GM23338 (cell line): Measurements from ENCODE around the gene CDHR2. TPM values are rescaled to one million over a fixed set of nuclear protein-coding genes. Genes with fewer than 3 reads are reported as not detected.

Experiments
- ATAC-seq: fragments of 200-7000 bp; cut with Tn5 transposase; 3 replicates; pipeline ENCODE4 v1.9.1; 2020
- DNase-seq: peaks from one replicate; pipeline ENCODE4 v3.0.0-alpha.2; 2015; ENCODE audit warnings: low spot score
- H2AFZ ChIP-seq: fragments of 200-600 bp; sonication (generic); 2 replicates; pipeline ENCODE4 v1.8.0; 2016; ENCODE audit warnings: antibody characterized with exemption, mild to moderate bottlenecking, moderate library complexity
- H3F3A ChIP-seq: fragments of 200-600 bp; sonication (generic); replicated peaks from 2 replicates; pipeline ENCODE4 v1.8.0; 2017; ENCODE audit warnings: antibody characterized with exemption, mixed run types, low read depth
- H3K27ac ChIP-seq: fragments of 200-600 bp; sonication (generic); 2 replicates; pipeline ENCODE4 v1.6.1; 2016; ENCODE audit warnings: low read depth
- H3K27me3 ChIP-seq: fragments of 200-600 bp; sonication (generic); 2 replicates; pipeline ENCODE4 v1.8.0; 2016; ENCODE audit warnings: mild to moderate bottlenecking, mixed run types, moderate library complexity; ENCODE audit not compliant: insufficient read depth
- H3K36me3 ChIP-seq: fragments of 200-600 bp; sonication (generic); 2 replicates; pipeline ENCODE4 v1.8.0; 2016; ENCODE audit warnings: mild to moderate bottlenecking; ENCODE audit not compliant: insufficient read depth
- H3K4me1 ChIP-seq: fragments of 200-600 bp; sonication (generic); 2 replicates; pipeline ENCODE4 v1.8.0; 2016; ENCODE audit warnings: mild to moderate bottlenecking, moderate library complexity; ENCODE audit not compliant: insufficient read depth
- H3K4me2 ChIP-seq: fragments of 200-600 bp; sonication (generic); 2 replicates; pipeline ENCODE4 v1.7.1; 2017; ENCODE audit warnings: mixed run types
- H3K4me3 ChIP-seq: fragments of 200-600 bp; sonication (generic); 2 replicates; pipeline ENCODE4 v1.6.1; 2016; ENCODE audit warnings: mixed run types
- H3K79me2 ChIP-seq: fragments of 200-600 bp; sonication (generic); replicated peaks from 2 replicates; pipeline ENCODE4 v1.8.0; 2017; ENCODE audit warnings: mild to moderate bottlenecking; ENCODE audit not compliant: insufficient read depth
- H3K9me2 ChIP-seq: fragments of 200-600 bp; sonication (generic); 2 replicates; pipeline ENCODE4 v1.8.0; 2017; ENCODE audit not compliant: insufficient read depth
- H4K20me1 ChIP-seq: fragments of 200-600 bp; sonication (generic); replicated peaks from 2 replicates; pipeline ENCODE4 v1.8.0; 2017; ENCODE audit warnings: mild to moderate bottlenecking; ENCODE audit not compliant: insufficient read depth
- H3K27ac Mint-ChIP-seq: 2 replicates; pipeline ENCODE4 v1.8.0; 2020; ENCODE audit warnings: inconsistent platforms, mild to moderate bottlenecking, moderate library complexity, mixed read lengths
- H3K27me3 Mint-ChIP-seq: 3 replicates; pipeline ENCODE4 v1.8.0; 2022; ENCODE audit warnings: low read depth, mild to moderate bottlenecking, moderate library complexity, mixed read lengths, inconsistent platforms; ENCODE audit not compliant: insufficient read depth, poor library complexity
- H3K36me3 Mint-ChIP-seq: 3 replicates; pipeline ENCODE4 v1.8.0; 2021; ENCODE audit warnings: low read depth, mild to moderate bottlenecking, inconsistent platforms, moderate library complexity, mixed read lengths
- H3K4me1 Mint-ChIP-seq: 3 replicates; pipeline ENCODE4 v1.8.0; 2020; ENCODE audit warnings: mild to moderate bottlenecking, inconsistent platforms, mixed read lengths
- H3K4me3 Mint-ChIP-seq: 3 replicates; pipeline ENCODE4 v1.8.0; 2021; ENCODE audit warnings: moderate library complexity, mild to moderate bottlenecking, inconsistent platforms, mixed read lengths
- H3K9me3 Mint-ChIP-seq: 3 replicates; pipeline ENCODE4 v1.8.0; 2020; ENCODE audit warnings: moderate library complexity, mild to moderate bottlenecking, inconsistent platforms, mixed read lengths
- CTCF ChIP-seq, 2 experiments: fragments of 200-600 bp in 1 of 2; sonication (generic) in 1 of 2; conservative IDR thresholded peaks; 2 replicates each; pipeline versions ENCODE4 v1.5.1 to v1.6.1; 2016 to 2017; ENCODE audit warnings: antibody characterized with exemption in 2 of 2, low read depth in 2 of 2, mild to moderate bottlenecking in 2 of 2, moderate library complexity in 1 of 2
- EZH2phosphoT487 ChIP-seq: fragments of 200-600 bp; sonication (generic); IDR thresholded peaks from one replicate; pipeline ENCODE4 v1.8.1; 2018; ENCODE audit warnings: antibody characterized with exemption; ENCODE audit not compliant: unreplicated experiment
- JUNB ChIP-seq: IDR thresholded peaks from one replicate; pipeline ENCODE4 v1.6.1; 2016; ENCODE audit warnings: antibody characterized with exemption; ENCODE audit not compliant: unreplicated experiment
- POLR2AphosphoS5 ChIP-seq: IDR thresholded peaks from 2 replicates; pipeline ENCODE4 v1.6.1; 2016; ENCODE audit warnings: antibody characterized with exemption, low read depth
- REST ChIP-seq: IDR thresholded peaks from one replicate; pipeline ENCODE4 v1.6.1; 2018; ENCODE audit warnings: antibody characterized with exemption; ENCODE audit not compliant: unreplicated experiment
- STAT1 ChIP-seq: IDR thresholded peaks from one replicate; pipeline ENCODE4 v1.6.1; 2016; ENCODE audit warnings: antibody characterized with exemption; ENCODE audit not compliant: unreplicated experiment
- ZNF114 ChIP-seq: fragments of 250-450 bp; sonication (Bioruptor Pico); IDR thresholded peaks from 2 replicates; pipeline ENCODE4 v1.5.0; 2020; ENCODE audit warnings: mild to moderate bottlenecking, moderate library complexity
- polyA plus RNA-seq: library from polyadenylated mRNA; unstranded; fragments of >200 nt; fragmentation: Nextera tagmentation; extraction: Ambion mirVana; gene quantifications from 2 replicates; pipeline ENCODE4 v1.2.1, GENCODE V29; 2016
- total RNA-seq: library from RNA; depleted of rRNA; stranded (reverse); fragments of >200 nt; shearing (Covaris generic); gene quantifications from 2 replicates; pipeline ENCODE4 v1.2.3, GENCODE V29; 2014

Gene CDHR2
- total and polyA plus RNA-seq, 2 experiments from 2014 or later = not detected

GRCh38 chr5:176540476-176540899 lies 8.7 kb upstream of the CDHR2 start:
- H3K4me1 Mint-ChIP-seq = peaks cover 49% of the 10 kb centered on the region
- peak overlapping the region; percentile 88; the same call in 1 of the 2 replicates for H3K4me2 ChIP-seq
- peak overlapping the region; percentile 42; the same call in 1 of the 3 replicates for H3K4me3 Mint-ChIP-seq

More at GRCh38 chr5:176540476-176540899, 8.7 kb upstream of the CDHR2 start:
- Histone ChIP-seq H3K36me3 (no peaks in the 10 kb centered on the region), H3K79me2 (peaks cover 18% of the 10 kb centered on the region), H3K27me3 (no peaks in the 10 kb centered on the region), H3K4me1 (peaks cover 30% of the 10 kb centered on the region), H3K9me2 (no peaks in the 10 kb centered on the region), H4K20me1 (no peaks in the 10 kb centered on the region), H3F3A (peaks cover 18% of the 10 kb centered on the region), H3K27ac (0 out of 2 replicates have a peak overlapping the region, but pooled peaks have one; percentile 92), H3K4me3 (no peak overlapping the region), H2AFZ (no peak overlapping the region)
- H3K27me3 Mint-ChIP-seq = peaks cover 32% of the 10 kb centered on the region
- ATAC-seq (no peak), DNase-seq (no peak)
- peak overlapping the region; percentile 6 for H3K27ac Mint-ChIP-seq
- no peak for TF ChIP-seq ZNF114 (CRISPR knock-in tag)
- no peak for TF ChIP-seq STAT1
- no peak for TF ChIP-seq REST
- no peak for TF ChIP-seq POLR2AphosphoS5
- TF ChIP-seq JUNB = no peak
- no peak for TF ChIP-seq EZH2phosphoT487
- TF ChIP-seq CTCF (conservative IDR thresholded peaks at IDR 0.05; ENCODE audit: low read depth in 2 of 2) = no peak
- peaks cover 2% of the 10 kb centered on the region; the same call in 1 of the 3 replicates for H3K9me3 Mint-ChIP-seq
- peaks cover 7% of the 10 kb centered on the region for H3K36me3 Mint-ChIP-seq
